Right lobe of liver (tissue), 6 donors: ENCODE results near the gene OR1D2. TPM values are rescaled to one million over a fixed set of nuclear protein-coding genes. Genes with fewer than 3 reads are reported as not detected.
"Not testable (repeated sequence)": the region's sequence is repeated elsewhere in the genome, so short reads cannot be mapped to it uniquely, and the experiment has no call there.

ENCODE experiments used
- ATAC-seq, 4 donors: fragments of 200-7000 bp; cut with Tn5 transposase; one replicate each; pipeline ENCODE4 v1.9.1; 2020; ENCODE audit warnings: mild to moderate bottlenecking in 4 of 4, moderate library complexity in 4 of 4
- DNase-seq, 3 donors: peaks; one replicate each; pipeline ENCODE4 v3.0.0-alpha.2; 2020
- H3K27ac ChIP-seq, 3 donors: fragments of 200-600 bp; one replicate each; pipeline ENCODE4 v1.8.0; 2022
- H3K27me3 ChIP-seq, 2 donors: fragments of 200-600 bp; one replicate each; pipeline ENCODE4 v1.8.0; 2022
- H3K36me3 ChIP-seq, 4 donors: fragments of 200-600 bp; sonication (generic) in 1 of 4; one replicate each; pipeline versions ENCODE4 v1.5.1 to v1.8.0; 2017 to 2022; ENCODE audit warnings: control low read depth in 1 of 4
- H3K4me1 ChIP-seq, 4 donors: fragments of 200-600 bp; sonication (generic) in 1 of 4; one replicate each; pipeline versions ENCODE4 v1.5.1 to v1.8.0; 2017 to 2022; ENCODE audit warnings: control low read depth in 1 of 4
- H3K4me3 ChIP-seq, 3 donors: fragments of 200-600 bp; one replicate each; pipeline ENCODE4 v1.8.0; 2022
- H3K9me3 ChIP-seq, 4 donors: fragments of 200-600 bp; sonication (generic) in 1 of 4; one replicate each; pipeline versions ENCODE4 v1.5.1 to v1.8.0; 2017 to 2022; ENCODE audit warnings: control low read depth in 1 of 4
- POLR2A ChIP-seq: fragments of 450-650 bp; IDR thresholded peaks from one replicate; pipeline ENCODE4 v1.6.1; 2017; ENCODE audit warnings: antibody characterized with exemption, mild to moderate bottlenecking
- WGBS: methylation state at CpG from one replicate; pipeline ENCODE4 v1.1.6; 2018; ENCODE audit warnings: low coverage, low lambda C conversion rate; ENCODE audit not compliant: insufficient coverage; ENCODE audit errors: missing lambda C conversion rate; 5-methylcytosine and 5-hydroxymethylcytosine counted together
- intact Hi-C, 2 donors: fragments of 100-400 bp; cut with DNase I; formaldehyde crosslinking; loops; one replicate each; pipeline versions ENCODE4 v1.11.2 to v1.14.1; 2022
- long read RNA-seq: library from polyadenylated mRNA; unstranded; transcript quantifications from one replicate; pipeline ENCODE4 v2.0.0, GENCODE V29; 2019
- total RNA-seq, 6 experiments: library from RNA; depleted of rRNA in 2 of 6; stranded (reverse); fragments of >200 nt in 2 of 6; fragmentation: NEBNext Ultra II Directional in 3 of 6; extraction: Animal tissue kit (Norgen Biotek cat#: 25700) in 3 of 6; gene quantifications; one replicate each; pipeline versions ENCODE4 v1.1.0 to v1.2.4, GENCODE V29; 2016 to 2023
- TF ChIP-seq, protein P1 (sequence below), 4 donors: fragments of 200-600 bp in 3 of 4; fragments of 450-650 bp in 1 of 4; IDR thresholded peaks; one replicate each; pipeline versions ENCODE4 v1.5.1 to v1.8.0; 2016 to 2022; ENCODE audit warnings: antibody characterized with exemption in 4 of 4, mild to moderate bottlenecking in 2 of 4
- donor health status: DM: no; HTN: yes; CAD: no.
- donor health status: DM: no; HTN: no; CAD: no.
- donor health status: DM: no; HTN: no; CAD: no.
- donor health status: DM: no; HTN: yes; CAD: no.
- donor health status: DM: no; HTN: yes; CAD: no.

Gene OR1D2, protein sequence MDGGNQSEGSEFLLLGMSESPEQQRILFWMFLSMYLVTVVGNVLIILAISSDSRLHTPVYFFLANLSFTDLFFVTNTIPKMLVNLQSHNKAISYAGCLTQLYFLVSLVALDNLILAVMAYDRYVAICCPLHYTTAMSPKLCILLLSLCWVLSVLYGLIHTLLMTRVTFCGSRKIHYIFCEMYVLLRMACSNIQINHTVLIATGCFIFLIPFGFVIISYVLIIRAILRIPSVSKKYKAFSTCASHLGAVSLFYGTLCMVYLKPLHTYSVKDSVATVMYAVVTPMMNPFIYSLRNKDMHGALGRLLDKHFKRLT
- total RNA-seq = not detected
- long read RNA-seq = 0 reads

DNA sequence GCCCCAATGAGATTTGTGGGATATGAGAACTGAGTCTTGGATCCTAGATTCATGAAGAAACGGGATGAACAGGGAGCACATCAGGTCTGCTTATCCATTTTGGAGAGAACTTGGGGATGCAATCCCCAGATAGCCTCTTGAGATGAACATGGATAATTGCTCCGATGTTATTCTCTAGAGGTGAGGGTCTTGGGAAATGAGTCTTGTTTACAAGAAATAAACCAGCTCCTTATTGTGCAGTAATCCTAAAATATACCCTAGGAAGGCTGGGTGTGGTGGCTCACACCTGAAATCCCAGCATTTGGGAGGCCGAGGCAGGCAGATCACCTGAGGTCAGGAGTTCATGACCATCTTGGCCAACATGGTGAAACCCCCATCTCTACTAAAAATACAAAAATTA, at the start of gene OR1D2:
TSS of gene OR1D2 (minus strand) at position 101 of the 400 bp plus-strand sequence. CDS start 11,426 bp downstream, outside the sequence.
- ATAC-seq = no peak
- H3K27ac ChIP-seq = no peak within 1 kb of the TSS
- DNase-seq = no peak
- no peaks in the 10 kb centered on the region for H3K9me3 ChIP-seq
- H3K36me3 ChIP-seq = no peaks in the 10 kb centered on the region
- TF ChIP-seq, protein P1, sequence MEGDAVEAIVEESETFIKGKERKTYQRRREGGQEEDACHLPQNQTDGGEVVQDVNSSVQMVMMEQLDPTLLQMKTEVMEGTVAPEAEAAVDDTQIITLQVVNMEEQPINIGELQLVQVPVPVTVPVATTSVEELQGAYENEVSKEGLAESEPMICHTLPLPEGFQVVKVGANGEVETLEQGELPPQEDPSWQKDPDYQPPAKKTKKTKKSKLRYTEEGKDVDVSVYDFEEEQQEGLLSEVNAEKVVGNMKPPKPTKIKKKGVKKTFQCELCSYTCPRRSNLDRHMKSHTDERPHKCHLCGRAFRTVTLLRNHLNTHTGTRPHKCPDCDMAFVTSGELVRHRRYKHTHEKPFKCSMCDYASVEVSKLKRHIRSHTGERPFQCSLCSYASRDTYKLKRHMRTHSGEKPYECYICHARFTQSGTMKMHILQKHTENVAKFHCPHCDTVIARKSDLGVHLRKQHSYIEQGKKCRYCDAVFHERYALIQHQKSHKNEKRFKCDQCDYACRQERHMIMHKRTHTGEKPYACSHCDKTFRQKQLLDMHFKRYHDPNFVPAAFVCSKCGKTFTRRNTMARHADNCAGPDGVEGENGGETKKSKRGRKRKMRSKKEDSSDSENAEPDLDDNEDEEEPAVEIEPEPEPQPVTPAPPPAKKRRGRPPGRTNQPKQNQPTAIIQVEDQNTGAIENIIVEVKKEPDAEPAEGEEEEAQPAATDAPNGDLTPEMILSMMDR (IDR thresholded peaks at IDR 0.05) = no peak
- TF ChIP-seq POLR2A = no peak
- 49% methylated on average over 3 of the region's 3 CpGs for WGBS
- no peaks in the 10 kb centered on the region for H3K27me3 ChIP-seq
- no peak within 1 kb of the TSS for H3K4me3 ChIP-seq
- H3K4me1 ChIP-seq = no peaks in the 10 kb centered on the region
- intact Hi-C loops = no loop called here

DNA sequence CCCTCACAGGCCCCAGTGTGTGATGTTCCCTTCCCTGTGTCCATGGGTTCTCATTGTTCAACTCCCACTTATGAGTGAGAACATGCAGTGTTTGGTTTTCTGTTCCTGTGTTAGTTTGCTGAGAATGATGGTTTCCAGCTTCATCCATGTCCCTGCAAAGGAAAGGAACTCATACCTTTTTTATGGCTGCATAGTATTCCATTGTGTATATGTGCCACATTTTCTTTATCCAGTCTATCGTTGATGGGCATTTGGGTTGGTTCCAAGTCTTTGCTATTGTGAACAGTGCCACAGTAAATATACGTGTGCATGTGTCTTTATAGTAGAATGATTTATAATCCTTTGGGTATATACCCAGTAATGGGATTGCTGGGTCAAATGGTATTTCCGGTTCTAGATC, 33.3 kb upstream of the OR1D2 start:
- intact Hi-C loops, H3K4me1 ChIP-seq, H3K27me3 ChIP-seq, DNase-seq, H3K4me3 ChIP-seq, H3K9me3 ChIP-seq, ATAC-seq, H3K36me3 ChIP-seq, H3K27ac ChIP-seq: not testable (repeated sequence)
- WGBS = 64% methylated on average over 2 of the region's 3 CpGs

DNA sequence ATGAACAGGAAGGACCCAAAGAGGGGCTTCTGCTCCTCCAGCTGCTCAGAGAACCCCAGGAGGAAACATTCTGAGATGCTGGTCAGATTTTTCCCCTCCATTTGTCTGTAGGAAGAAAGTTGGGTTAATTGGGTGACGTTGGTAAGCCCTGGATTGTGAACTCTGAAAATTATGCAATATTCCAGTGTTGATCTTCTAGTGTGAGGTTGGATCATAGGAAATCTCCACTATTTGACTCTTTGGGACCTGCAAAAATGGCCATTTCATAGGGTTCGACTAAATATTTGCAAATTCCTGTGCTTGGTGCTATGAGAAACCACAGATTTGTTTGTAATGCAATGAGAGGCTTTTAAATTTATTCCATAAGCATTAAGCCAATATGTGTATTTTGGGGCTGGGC, 23.2 kb upstream of the OR1D2 start, which contains the start of gene OR1G1:
TSS of gene OR1G1 (minus strand) at position 101 of the 400 bp plus-strand sequence. CDS start at position 101, 0 bp downstream.
- WGBS = 38% methylated on average over 2 of the region's 2 CpGs

DNA sequence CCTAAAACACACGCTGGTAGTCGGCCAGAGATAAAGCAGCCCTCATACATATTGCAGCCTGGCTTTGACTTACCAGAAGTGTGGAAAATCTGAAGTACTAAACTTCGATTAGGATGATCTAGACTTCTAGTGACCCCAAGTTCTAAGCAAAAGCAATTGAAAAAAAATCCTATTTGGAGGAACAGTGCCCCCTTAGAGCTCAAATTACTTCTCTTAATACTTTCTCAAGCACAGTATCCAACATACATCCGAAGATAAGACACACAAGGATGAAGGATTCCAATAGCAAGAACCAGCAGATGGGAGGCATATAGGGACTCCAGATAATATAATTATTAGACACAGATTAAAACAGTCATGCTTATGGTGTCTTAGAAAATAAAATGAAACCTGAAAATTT, 30.4 kb downstream of the OR1D2 start:
- H3K27me3 ChIP-seq, H3K36me3 ChIP-seq, intact Hi-C loops, H3K4me1 ChIP-seq, DNase-seq, H3K4me3 ChIP-seq, H3K9me3 ChIP-seq, H3K27ac ChIP-seq, ATAC-seq: not testable (repeated sequence)
- WGBS = 42% methylated on average over 4 of the region's 4 CpGs

More for the DNA sequence above, 23.2 kb upstream of the OR1D2 start, which contains the start of gene OR1G1:
- DNase-seq = no peak
- Histone ChIP-seq H3K4me3 (no peak within 1 kb of the TSS), H3K4me1 (no peaks in the 10 kb centered on the region), H3K27me3 (no peaks in the 10 kb centered on the region), H3K27ac (no peak within 1 kb of the TSS), H3K9me3 (no peaks in the 10 kb centered on the region), H3K36me3 (no peaks in the 10 kb centered on the region)
- TF ChIP-seq POLR2A = no peak
- TF ChIP-seq, protein P1 (IDR thresholded peaks at IDR 0.05) = no peak
- intact Hi-C loops = no loop called here
- no peak for ATAC-seq

DNA sequence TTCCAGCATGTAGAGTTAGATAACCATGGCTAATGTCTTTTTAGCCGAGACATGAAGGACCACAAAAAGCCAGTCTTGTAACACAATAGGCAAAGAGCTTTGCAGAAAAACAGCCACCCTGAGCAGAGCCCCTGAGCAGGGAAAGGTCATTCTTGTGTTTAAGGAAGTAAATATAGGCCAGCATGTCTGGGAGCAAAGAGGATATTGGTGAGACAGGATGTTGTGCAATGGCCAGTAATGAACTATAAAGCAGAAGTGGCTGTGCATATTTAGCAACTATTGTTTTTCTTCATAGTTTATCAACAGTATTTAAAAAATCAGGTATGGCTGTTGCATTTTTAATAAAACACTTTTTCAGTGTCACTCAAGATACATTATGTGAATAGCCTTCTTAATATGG, 39.0 kb downstream of the OR1D2 start:
- 27% methylated on average over 1 of the region's 1 CpG for WGBS
- DNase-seq, intact Hi-C loops, H3K9me3 ChIP-seq, H3K36me3 ChIP-seq, H3K4me3 ChIP-seq, H3K27me3 ChIP-seq, H3K27ac ChIP-seq, H3K4me1 ChIP-seq: not testable (repeated sequence)
- peak; percentile 78 to 90 (median 86) for ATAC-seq

DNA sequence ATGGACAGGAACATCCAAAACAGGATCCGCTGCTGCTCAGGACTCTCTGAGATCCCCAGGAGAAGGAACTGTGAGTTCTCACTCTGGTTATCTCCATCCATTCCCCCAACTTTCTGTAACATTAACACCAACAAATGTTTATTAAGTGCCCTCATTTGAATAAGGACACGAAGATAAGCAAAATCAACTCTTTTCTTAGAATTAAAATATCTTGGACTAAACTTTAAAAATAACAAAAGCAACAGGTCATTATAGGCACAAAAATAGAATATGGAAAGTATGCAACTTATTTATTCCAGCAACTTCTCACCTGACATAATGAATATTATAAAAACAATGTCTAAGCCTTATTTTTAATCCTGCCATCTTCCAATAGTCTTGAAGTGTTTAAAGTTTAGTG, 40.7 kb downstream of the OR1D2 start, which contains the start of gene OR1D5:
TSS of gene OR1D5 (minus strand) at position 101 of the 400 bp plus-strand sequence. CDS start at position 101, 0 bp downstream.
- H3K4me3 ChIP-seq, H3K4me1 ChIP-seq, H3K27ac ChIP-seq, DNase-seq, ATAC-seq, intact Hi-C loops, H3K9me3 ChIP-seq, H3K36me3 ChIP-seq, H3K27me3 ChIP-seq: not testable (repeated sequence)
- no CpG with 5 or more reads among the region's 2 CpGs for WGBS

DNA sequence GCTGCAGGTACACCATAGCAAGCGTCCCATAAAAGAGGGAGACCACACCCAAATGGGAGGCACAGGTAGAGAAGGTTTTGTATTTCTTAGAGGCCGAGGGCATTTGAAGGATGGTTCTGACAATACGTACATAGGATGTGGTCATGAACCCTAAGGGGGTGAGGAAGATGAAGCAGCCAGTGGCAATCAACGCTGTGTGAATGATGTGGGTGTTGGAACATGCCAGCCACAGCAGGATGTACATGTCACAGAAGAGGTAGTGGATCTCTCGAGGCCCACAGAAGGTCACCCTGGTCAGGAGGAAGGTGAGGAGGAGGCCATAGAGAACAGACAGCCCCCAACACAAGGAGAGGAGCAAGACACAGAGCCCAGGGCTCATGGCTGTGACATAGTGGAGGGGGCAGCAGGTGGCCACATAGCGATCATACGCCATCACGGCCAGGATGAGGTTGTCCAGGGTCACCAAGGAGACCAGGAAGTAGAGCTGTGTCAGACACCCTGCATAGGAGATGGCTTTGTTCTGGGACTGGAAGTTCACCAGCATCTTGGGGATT, 41.3 kb downstream of the OR1D2 start:
- DNase-seq, H3K27ac ChIP-seq, H3K27me3 ChIP-seq, H3K4me1 ChIP-seq, H3K36me3 ChIP-seq, H3K4me3 ChIP-seq, intact Hi-C loops, H3K9me3 ChIP-seq: not testable (repeated sequence)
- WGBS = 47% methylated on average over 4 of the region's 8 CpGs
- peak in 1 of 4 donors; percentile 30 for ATAC-seq

DNA sequence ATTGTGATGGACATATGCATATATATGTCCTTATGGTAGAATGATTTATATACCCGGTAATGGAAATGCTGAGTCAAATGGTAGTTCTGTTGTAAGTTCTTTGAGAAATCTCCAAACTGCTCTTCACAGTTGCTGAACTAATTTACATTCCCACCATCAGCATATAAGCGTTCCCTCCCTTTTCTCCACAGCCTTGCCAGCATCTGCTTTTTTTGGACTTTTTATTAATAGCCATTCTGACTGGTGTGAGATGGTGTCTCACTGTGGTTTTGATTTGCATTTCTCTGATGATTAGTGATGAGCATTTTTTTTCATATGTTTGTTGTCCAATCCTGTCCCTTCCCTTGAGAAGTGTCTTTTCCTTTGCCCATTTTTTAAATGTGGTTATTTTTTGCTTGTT, 49.4 kb downstream of the OR1D2 start:
- H3K4me1 ChIP-seq, DNase-seq, H3K4me3 ChIP-seq, H3K9me3 ChIP-seq, ATAC-seq, H3K27ac ChIP-seq, intact Hi-C loops, H3K27me3 ChIP-seq, H3K36me3 ChIP-seq: not testable (repeated sequence)
- no CpG with 5 or more reads among the region's 2 CpGs for WGBS
